ENCODE measurements around the gene BTLA. TPM values are rescaled to one million over a fixed set of nuclear protein-coding genes. Genes with fewer than 3 reads are reported as not detected.

Gene BTLA
- total and polyA plus RNA-seq, 2 of the 8 experiments (the other 6 are each of a cell fraction or from before 2014, with no cell fraction given) = not detected

- Histone ChIP-seq H3K23ac (ENCODE audit: insufficient read length) (no peak overlapping the region), H2BK12ac (ENCODE audit: low read depth, low read length) (no peak overlapping the region), H3K56ac (replicated peaks; ENCODE audit: insufficient read length, low read depth, low read length) (no peak overlapping the region), H3K36me3 (ENCODE audit: control insufficient read depth in 2 of 4, insufficient read depth in 4 of 4, low read length in 3 of 4) (no peaks in the 10 kb centered on the region; a peak in 2 of 8 replicates), H3K27ac (ENCODE audit: low read depth, low read length) (no peak overlapping the region), H4K8ac (ENCODE audit: extremely low read depth, insufficient read depth, low read length) (no peak overlapping the region), H3K4me2 (ENCODE audit: insufficient read depth in 1 of 2, low read depth in 2 of 2, low read length in 2 of 2) (no peak overlapping the region), H2BK15ac (ENCODE audit: low read length) (no peak overlapping the region), H3K14ac (ENCODE audit: insufficient read length) (no peak overlapping the region), H3K4me3 (ENCODE audit: extremely low read depth in 1 of 4, insufficient read depth in 2 of 4, low read depth in 3 of 4, low read length in 4 of 4) (no peak overlapping the region), H2BK120ac (replicated peaks; ENCODE audit: low read depth, low read length) (no peak overlapping the region), H4K91ac (replicated peaks; ENCODE audit: insufficient read length, low read length) (no peak overlapping the region), H2BK5ac (ENCODE audit: low read depth, low read length) (no peak overlapping the region), H4K5ac (ENCODE audit: insufficient read length, low read depth, low read length) (no peak overlapping the region), H2AK5ac (ENCODE audit: low read depth, low read length) (no peak overlapping the region), H3K79me2 (ENCODE audit: control insufficient read depth in 1 of 2, insufficient read depth in 2 of 2, low read length in 2 of 2) (no peaks in the 10 kb centered on the region), H2BK20ac (ENCODE audit: low read length) (no peak overlapping the region), H3K9me3 (ENCODE audit: insufficient read depth in 2 of 2, low read depth in 1 of 2, low read length in 1 of 2) (peaks cover 9 to 16% of the 10 kb centered on the region in 2 experiments), H3K4ac (replicated peaks; ENCODE audit: insufficient read length, low read depth, low read length) (no peak overlapping the region), H3K9ac (replicated peaks in 1 of 4; ENCODE audit: extremely low read depth in 1 of 4, low read depth in 3 of 4, low read length in 3 of 4) (no peak overlapping the region), H4K20me1 (replicated peaks in 1 of 2; ENCODE audit: control insufficient read depth in 1 of 2, insufficient read depth in 2 of 2, low read length in 2 of 2) (no peaks in the 10 kb centered on the region), H3K23me2 (ENCODE audit: low read depth, low read length) (no peaks in the 10 kb centered on the region), H2AFZ (ENCODE audit: low read length) (no peak overlapping the region), H3K4me1 (replicated peaks in 1 of 4; ENCODE audit: control insufficient read depth in 3 of 4, insufficient read depth in 4 of 4, low read length in 3 of 4) (no peaks in the 10 kb centered on the region), H3K27me3 (replicated peaks in 1 of 4; ENCODE audit: control insufficient read depth in 3 of 4, extremely low read depth in 1 of 4, insufficient read depth in 3 of 4, low read length in 3 of 4) (peaks cover 0 to 1% (median 0%) of the 10 kb centered on the region in 4 experiments; a peak in 1 of 7 replicates), H3K18ac (ENCODE audit: extremely low read depth, low read length) (no peak overlapping the region), H3K79me1 (ENCODE audit: low read depth, low read length) (no peaks in the 10 kb centered on the region)
- POLR2A ChIA-PET (ENCODE audit: partially characterized antibody) = no interaction called here
- WGBS, 2 experiments (ENCODE audit: extremely low coverage in 1 of 2, insufficient coverage in 1 of 2, insufficient read length in 1 of 2, insufficient replicate concordance in 2 of 2, low coverage in 1 of 2, low lambda C conversion rate in 2 of 2, missing lambda C conversion rate in 1 of 2) = 95% methylated on average over 2 of the region's 2 CpGs; no CpG with 5 or more reads in 1 of the 2 experiments
- no peak for DNase-seq (ENCODE audit: low read depth in 1 of 2, low spot score in 2 of 2)
- no peak for FAIRE-seq
- CTCF ChIA-PET (ENCODE audit: partially characterized antibody) = interaction anchor here (1.4 kb wide), 2 partner anchors 12 to 44 kb away, joined by 3 read pairs; no protein-coding TSS in a partner anchor
- TF ChIP-seq CHD2 (IDR thresholded peaks at IDR 0.05; ENCODE audit: low read length) (no peak), POU5F1 (IDR thresholded peaks at IDR 0.05; ENCODE audit: low read depth, low read length) (no peak), SP2 (IDR thresholded peaks at IDR 0.05; ENCODE audit: low read length) (no peak), EZH2 (IDR thresholded peaks at IDR 0.05; ENCODE audit: low read depth, low read length, severe bottlenecking) (no peak), CREB1 (IDR thresholded peaks at IDR 0.05) (no peak), POLR2A (IDR thresholded peaks at IDR 0.05; ENCODE audit: control extremely low read depth in 1 of 2, low read depth in 2 of 2, low read length in 2 of 2) (no peak), FOSL1 (IDR thresholded peaks at IDR 0.05; ENCODE audit: insufficient read depth, low read depth, low read length) (no peak), USF2 (IDR thresholded peaks at IDR 0.05; ENCODE audit: low read length) (no peak), PHF8 (conservative IDR thresholded peaks at IDR 0.05; ENCODE audit: low read depth, low read length) (no peak), SIX5 (IDR thresholded peaks at IDR 0.05; ENCODE audit: low read depth, low read length) (no peak), EGR1 (IDR thresholded peaks at IDR 0.05; ENCODE audit: borderline replicate concordance, low read depth, low read length) (no peak)
- TF ChIP-seq, protein P1, sequence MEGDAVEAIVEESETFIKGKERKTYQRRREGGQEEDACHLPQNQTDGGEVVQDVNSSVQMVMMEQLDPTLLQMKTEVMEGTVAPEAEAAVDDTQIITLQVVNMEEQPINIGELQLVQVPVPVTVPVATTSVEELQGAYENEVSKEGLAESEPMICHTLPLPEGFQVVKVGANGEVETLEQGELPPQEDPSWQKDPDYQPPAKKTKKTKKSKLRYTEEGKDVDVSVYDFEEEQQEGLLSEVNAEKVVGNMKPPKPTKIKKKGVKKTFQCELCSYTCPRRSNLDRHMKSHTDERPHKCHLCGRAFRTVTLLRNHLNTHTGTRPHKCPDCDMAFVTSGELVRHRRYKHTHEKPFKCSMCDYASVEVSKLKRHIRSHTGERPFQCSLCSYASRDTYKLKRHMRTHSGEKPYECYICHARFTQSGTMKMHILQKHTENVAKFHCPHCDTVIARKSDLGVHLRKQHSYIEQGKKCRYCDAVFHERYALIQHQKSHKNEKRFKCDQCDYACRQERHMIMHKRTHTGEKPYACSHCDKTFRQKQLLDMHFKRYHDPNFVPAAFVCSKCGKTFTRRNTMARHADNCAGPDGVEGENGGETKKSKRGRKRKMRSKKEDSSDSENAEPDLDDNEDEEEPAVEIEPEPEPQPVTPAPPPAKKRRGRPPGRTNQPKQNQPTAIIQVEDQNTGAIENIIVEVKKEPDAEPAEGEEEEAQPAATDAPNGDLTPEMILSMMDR (IDR thresholded peaks at IDR 0.05; ENCODE audit: control extremely low read depth in 1 of 3, insufficient read depth in 1 of 3, low read depth in 1 of 3, low read length in 3 of 3) = no peak
These were observed 9.0 kb upstream of the BTLA start for GRCh38 chr3:112508261-112508660.

Data from H1 (cell line).